GM21723 (cell line): ENCODE measurements around the gene LSM4.
"Not testable (repeated sequence)": the region's sequence is repeated elsewhere in the genome, so short reads cannot be mapped to it uniquely, and the experiment has no call there.

Experiments used
- ATAC-seq: cut with Tn5 transposase; IDR thresholded peaks from one replicate; pipeline ENCODE4 v1.9.1; 2021; ENCODE audit warnings: mild to moderate bottlenecking, moderate library complexity; ENCODE audit not compliant: unreplicated experiment

LSM4 gene

GRCh38 chr19:18340990-18341868, 18.4 kb upstream of the LSM4 start:
- peak; percentile 47 for ATAC-seq

GRCh38 chr19:18340190-18340989, 17.5 kb upstream of the LSM4 start, which contains the start of gene PGPEP1:
Gene PGPEP1, plus strand, starts transcription at chr19:18340598. Its CDS starts 84 bp downstream, at chr19:18340682.
- ATAC-seq: peak; percentile 59

GRCh38 chr19:18339723-18340122, 16.8 kb upstream of the LSM4 start:
- ATAC-seq: no peak

GRCh38 chr19:18338541-18338940, 15.7 kb upstream of the LSM4 start:
- no peak for ATAC-seq

GRCh38 chr19:18336121-18336520, 13.2 kb upstream of the LSM4 start:
- ATAC-seq: no peak

GRCh38 chr19:18333680-18334079, 10.8 kb upstream of the LSM4 start:
- no peak for ATAC-seq

GRCh38 chr19:18332917-18333530, 10.1 kb upstream of the LSM4 start:
- no peak for ATAC-seq

- ATAC-seq: no peak
These were observed 8.0 kb upstream of the LSM4 start for GRCh38 chr19:18330868-18331267.

- no peak for ATAC-seq
These were observed 6.1 kb upstream of the LSM4 start for GRCh38 chr19:18329035-18329376.

- ATAC-seq: peak; percentile 79
These were observed 5.6 kb upstream of the LSM4 start for GRCh38 chr19:18328340-18329034.

- no peak for ATAC-seq
These were observed 3.9 kb upstream of the LSM4 start for GRCh38 chr19:18326772-18327171.

GRCh38 chr19:18324373-18324731, 1.5 kb upstream of the LSM4 start:
- not testable (repeated sequence) for ATAC-seq

GRCh38 chr19:18322318-18322758, 538 bp downstream of the LSM4 start:
- ATAC-seq: no peak

- ATAC-seq: no peak
These were observed 1.2 kb downstream of the LSM4 start for GRCh38 chr19:18321734-18322102.

- no peak for ATAC-seq
These were observed 1.8 kb downstream of the LSM4 start for GRCh38 chr19:18320865-18321733.

GRCh38 chr19:18319591-18320135, 3.2 kb downstream of the LSM4 start:
- ATAC-seq: no peak

- ATAC-seq: no peak
These were observed 4.7 kb downstream of the LSM4 start for GRCh38 chr19:18317961-18318800.

GRCh38 chr19:18313398-18313797, 9.5 kb downstream of the LSM4 start:
- ATAC-seq: no peak

GRCh38 chr19:18312092-18312534, 10.8 kb downstream of the LSM4 start:
- no peak for ATAC-seq
